OCI-LY7 (cell line): ENCODE data around the gene COMP. TPM values are rescaled to one million over a fixed set of nuclear protein-coding genes. Genes with fewer than 3 reads are reported as not detected.

ENCODE experiments used
- BruUV-seq: library from RNA; stranded (reverse); fragments of 400-500 nt; replicated peaks from 2 replicates; lab custom pipeline; 2021; lab: Mats Ljungman, UMichigan
- CTCF ChIA-PET: fragments of 300-600 bp; sonication (Branson Sonifier 250); formaldehyde crosslinking; loops from one replicate; lab custom pipeline; 2022; ENCODE audit warnings: antibody characterized with exemption; ENCODE audit not compliant: unreplicated experiment; lab: Charles Lee
- POLR2A ChIA-PET: fragments of 300-600 bp; sonication (Branson Sonifier 250); formaldehyde crosslinking; loops from one replicate; lab custom pipeline; 2022; ENCODE audit warnings: antibody characterized with exemption; lab: Charles Lee
- DNase-seq: peaks from one replicate; pipeline ENCODE4 v3.0.0-alpha.2; 2015; ENCODE audit warnings: low spot score
- H2AFZ ChIP-seq: fragments of 200-600 bp; sonication (generic), shearing (Covaris generic); 2 replicates; pipeline ENCODE4 v1.6.1; 2014; ENCODE audit warnings: mild to moderate bottlenecking, antibody characterized with exemption, low read length, moderate library complexity
- H3K27ac ChIP-seq: fragments of 200-600 bp; sonication (generic); 2 replicates; pipeline ENCODE4 v1.5.1; 2014; ENCODE audit warnings: mixed run types, low read depth, mild to moderate bottlenecking, moderate library complexity, low read length, inconsistent platforms; ENCODE audit not compliant: poor library complexity, severe bottlenecking
- H3K36me3 ChIP-seq: fragments of 200-600 bp; sonication (generic); 2 replicates; pipeline ENCODE4 v1.6.1; 2014; ENCODE audit warnings: mild to moderate bottlenecking, antibody characterized with exemption, low read length, moderate library complexity, mixed read lengths; ENCODE audit not compliant: insufficient read depth
- H3K4me1 ChIP-seq: fragments of 200-600 bp; sonication (generic); 2 replicates; pipeline ENCODE4 v1.5.1; 2014; ENCODE audit warnings: mild to moderate bottlenecking, low read length; ENCODE audit not compliant: insufficient read depth, poor library complexity, severe bottlenecking
- H3K4me2 ChIP-seq: fragments of 200-600 bp; sonication (generic); 2 replicates; pipeline ENCODE4 v1.6.1; 2014; ENCODE audit warnings: mild to moderate bottlenecking, low read length
- H3K4me3 ChIP-seq: fragments of 200-600 bp; sonication (generic); 2 replicates; pipeline ENCODE4 v1.5.1; 2014; ENCODE audit warnings: mild to moderate bottlenecking, low read depth, low read length; ENCODE audit not compliant: poor library complexity, severe bottlenecking
- H3K79me2 ChIP-seq: fragments of 200-600 bp; sonication (generic); 2 replicates; pipeline ENCODE4 v1.6.1; 2016; ENCODE audit warnings: low read depth, mild to moderate bottlenecking, low read length, moderate library complexity, mixed read lengths; ENCODE audit not compliant: insufficient read depth
- H3K9me2 ChIP-seq: fragments of 200-600 bp; sonication (generic); 2 replicates; pipeline ENCODE4 v1.6.1; 2016; ENCODE audit warnings: mild to moderate bottlenecking, low read length, mixed read lengths; ENCODE audit not compliant: insufficient read depth
- H3K9me3 ChIP-seq: fragments of 200-600 bp; sonication (generic); 2 replicates; pipeline ENCODE4 v1.6.1; 2014; ENCODE audit warnings: mild to moderate bottlenecking, mixed run types, low read length, mixed read lengths
- H4K20me1 ChIP-seq: fragments of 200-600 bp; sonication (generic); 2 replicates; pipeline ENCODE4 v1.6.1; 2014; ENCODE audit warnings: mild to moderate bottlenecking, antibody characterized with exemption, low read length, moderate library complexity, mixed read lengths; ENCODE audit not compliant: insufficient read depth
- EZH2phosphoT487 ChIP-seq: fragments of 200-600 bp; sonication (generic); IDR thresholded peaks from 2 replicates; pipeline ENCODE4 v1.6.1; 2018; ENCODE audit warnings: low read depth, borderline replicate concordance, mild to moderate bottlenecking, mixed run types, antibody characterized with exemption, low read length, moderate library complexity, mixed read lengths
- intact Hi-C: fragments of 100-400 bp; cut with micrococcal nuclease; formaldehyde crosslinking; loops from one replicate; pipeline ENCODE4 v1.10.0; 2022; ENCODE audit not compliant: unreplicated experiment
- total RNA-seq, 2 experiments: library from RNA; depleted of rRNA in 1 of 2; stranded (reverse); fragments of >200 nt in 1 of 2; shearing (Covaris generic) in 1 of 2; gene quantifications; 2 replicates each; pipeline ENCODE4 v1.2.3, GENCODE V29; 2014 to 2022
- TF ChIP-seq, protein P1 (sequence below): fragments of 200-600 bp; sonication (generic); conservative IDR thresholded peaks from 2 replicates; pipeline ENCODE4 v1.5.1; 2014; ENCODE audit warnings: mild to moderate bottlenecking, antibody characterized with exemption, low read length, moderate library complexity, mixed read lengths

COMP gene
- total RNA-seq, 2 experiments from 2014 or later, result not detected

DNA sequence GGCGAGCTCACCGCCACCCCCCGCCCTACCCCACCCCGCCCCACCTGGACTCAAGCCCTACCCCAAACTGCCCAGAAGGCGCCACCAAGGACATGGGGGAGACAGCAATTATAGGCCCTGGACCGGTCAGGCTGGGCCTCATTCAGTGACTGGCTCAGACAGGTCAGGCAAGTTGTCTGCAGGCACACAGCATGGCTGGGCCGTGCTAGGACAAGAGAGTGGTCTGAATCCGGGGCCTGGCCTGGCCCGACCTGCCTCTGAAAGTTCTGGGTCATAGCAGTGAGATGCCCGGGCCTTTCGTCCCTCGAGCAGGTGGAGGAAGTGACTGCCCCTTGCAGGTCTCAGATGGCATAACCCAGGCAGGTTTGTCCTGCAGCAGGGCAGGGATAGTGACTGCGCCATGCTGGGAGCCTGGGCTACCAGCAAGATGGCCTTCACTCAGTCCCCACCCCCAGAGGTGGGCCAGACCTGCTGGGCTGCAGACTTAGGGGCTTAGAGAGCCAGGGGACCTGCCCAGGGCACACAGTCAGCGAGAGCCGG lies 21.0 kb downstream of the COMP start:
- TF ChIP-seq, protein P1, sequence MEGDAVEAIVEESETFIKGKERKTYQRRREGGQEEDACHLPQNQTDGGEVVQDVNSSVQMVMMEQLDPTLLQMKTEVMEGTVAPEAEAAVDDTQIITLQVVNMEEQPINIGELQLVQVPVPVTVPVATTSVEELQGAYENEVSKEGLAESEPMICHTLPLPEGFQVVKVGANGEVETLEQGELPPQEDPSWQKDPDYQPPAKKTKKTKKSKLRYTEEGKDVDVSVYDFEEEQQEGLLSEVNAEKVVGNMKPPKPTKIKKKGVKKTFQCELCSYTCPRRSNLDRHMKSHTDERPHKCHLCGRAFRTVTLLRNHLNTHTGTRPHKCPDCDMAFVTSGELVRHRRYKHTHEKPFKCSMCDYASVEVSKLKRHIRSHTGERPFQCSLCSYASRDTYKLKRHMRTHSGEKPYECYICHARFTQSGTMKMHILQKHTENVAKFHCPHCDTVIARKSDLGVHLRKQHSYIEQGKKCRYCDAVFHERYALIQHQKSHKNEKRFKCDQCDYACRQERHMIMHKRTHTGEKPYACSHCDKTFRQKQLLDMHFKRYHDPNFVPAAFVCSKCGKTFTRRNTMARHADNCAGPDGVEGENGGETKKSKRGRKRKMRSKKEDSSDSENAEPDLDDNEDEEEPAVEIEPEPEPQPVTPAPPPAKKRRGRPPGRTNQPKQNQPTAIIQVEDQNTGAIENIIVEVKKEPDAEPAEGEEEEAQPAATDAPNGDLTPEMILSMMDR, result no peak
- no peak for TF ChIP-seq EZH2phosphoT487
- BruUV-seq, result no TSS peak
- ChIA-PET CTCF (no interaction called here), POLR2A (no interaction called here)
- H4K20me1 ChIP-seq, result no peaks in the 10 kb centered on the region
- H3K79me2 ChIP-seq, result no peaks in the 10 kb centered on the region
- H2AFZ ChIP-seq, result no peak overlapping the region
- H3K9me3 ChIP-seq, result no peaks in the 10 kb centered on the region
- no peak overlapping the region for H3K4me2 ChIP-seq
- intact Hi-C loops, result loop anchor here (5.0 kb wide), 1 partner anchor 77 kb away; no protein-coding TSS in a partner anchor
- H3K4me1 ChIP-seq, result peaks cover 4% of the 10 kb centered on the region
- H3K9me2 ChIP-seq, result no peaks in the 10 kb centered on the region
- no peak for DNase-seq
- H3K4me3 ChIP-seq, result no peak overlapping the region
- H3K36me3 ChIP-seq, result no peaks in the 10 kb centered on the region
- no peak overlapping the region for H3K27ac ChIP-seq

DNA sequence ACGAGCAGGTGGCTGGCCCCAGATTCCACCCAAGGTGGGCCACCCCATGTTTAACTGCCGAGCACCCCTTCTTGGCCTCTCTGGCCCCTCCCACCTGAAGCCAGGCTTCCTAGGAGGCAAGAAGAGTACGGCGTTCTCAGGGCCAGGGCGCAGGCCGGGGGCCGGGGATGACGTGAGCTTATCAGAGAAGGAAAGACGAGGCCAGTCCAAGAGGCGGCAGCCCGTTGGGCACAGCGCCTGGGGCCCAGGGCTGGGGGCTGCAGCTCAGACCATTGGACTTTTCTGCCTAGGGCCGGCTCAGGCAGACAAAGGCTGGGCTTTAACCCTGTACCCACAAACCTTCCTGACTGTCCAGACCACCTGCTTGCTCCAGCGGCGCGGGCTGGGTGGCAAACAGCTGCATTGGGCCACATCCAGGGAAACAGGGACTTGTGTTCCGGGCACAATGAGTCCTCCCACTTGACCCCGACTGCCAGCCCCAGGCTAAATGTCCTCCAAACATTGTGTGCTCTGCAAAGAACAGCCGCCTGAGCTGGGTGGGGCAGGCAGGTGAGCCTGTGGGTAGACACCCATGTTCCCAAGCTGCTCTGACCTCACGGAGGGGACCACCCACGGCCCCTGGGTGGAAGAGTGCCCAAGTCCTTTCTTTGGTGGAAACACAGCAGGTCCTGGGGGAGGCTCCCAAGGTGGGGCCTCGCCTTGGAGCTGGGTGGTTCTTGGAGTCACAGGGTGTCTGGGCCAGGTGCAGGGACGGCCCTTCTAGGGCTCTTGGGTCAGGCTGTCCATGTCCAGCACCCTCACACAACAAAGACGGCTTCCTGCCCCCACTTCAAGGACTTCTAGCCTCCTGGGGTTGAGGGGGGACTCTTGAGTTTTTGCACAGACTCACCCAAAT lies 21.9 kb downstream of the COMP start:
- Histone ChIP-seq H3K4me1 (peaks cover 6% of the 10 kb centered on the region), H3K36me3 (no peaks in the 10 kb centered on the region), H3K4me3 (no peak overlapping the region), H3K27ac (no peak overlapping the region), H2AFZ (no peak overlapping the region), H3K9me3 (no peaks in the 10 kb centered on the region), H4K20me1 (no peaks in the 10 kb centered on the region), H3K9me2 (no peaks in the 10 kb centered on the region), H3K4me2 (no peak overlapping the region), H3K79me2 (no peaks in the 10 kb centered on the region)
- TF ChIP-seq, protein P1, result no peak
- no peak for TF ChIP-seq EZH2phosphoT487
- DNase-seq, result no peak
- intact Hi-C loops, result no loop called here
- ChIA-PET POLR2A (no interaction called here), CTCF (no interaction called here)
- no TSS peak for BruUV-seq
